Uterus (tissue), 4 donors: ENCODE measurements around the gene CNTFR. TPM values are rescaled to one million over a fixed set of nuclear protein-coding genes. Genes with fewer than 3 reads are reported as not detected.
"Not testable (repeated sequence)": the region's sequence is repeated elsewhere in the genome, so short reads cannot be mapped to it uniquely, and the experiment has no call there.

Source experiments
- DNase-seq, 2 donors: peaks; one replicate each; pipeline ENCODE4 v3.0.0-alpha.2; 2019 to 2020
- H3K27ac ChIP-seq, 2 donors: fragments of 200-600 bp; sonication (generic); 1 replicate in 1 of 2; 2 replicates in 1 of 2; pipeline ENCODE4 v1.5.1; 2016 to 2018
- H3K27me3 ChIP-seq, 2 donors: fragments of 200-600 bp; sonication (generic); one replicate each; pipeline ENCODE4 v1.5.1; 2018 to 2019; ENCODE audit warnings: control low read depth in 1 of 2
- H3K36me3 ChIP-seq, 2 donors: fragments of 200-600 bp; sonication (generic); one replicate each; pipeline ENCODE4 v1.5.1; 2019; ENCODE audit warnings: control low read depth in 1 of 2
- H3K4me1 ChIP-seq, 2 donors: fragments of 200-600 bp; sonication (generic); one replicate each; pipeline ENCODE4 v1.5.1; 2018 to 2019; ENCODE audit warnings: control low read depth in 1 of 2
- H3K4me3 ChIP-seq, 2 donors: fragments of 200-600 bp; sonication (generic); 1 replicate in 1 of 2; 2 replicates in 1 of 2; pipeline ENCODE4 v1.5.1; 2018 to 2019; ENCODE audit warnings: mild to moderate bottlenecking in 1 of 2
- H3K9me3 ChIP-seq, 2 donors: fragments of 200-600 bp; sonication (generic); one replicate each; pipeline ENCODE4 v1.5.1; 2019; ENCODE audit warnings: control low read depth in 1 of 2
- POLR2A ChIP-seq, 2 donors: fragments of 450-650 bp; IDR thresholded peaks; one replicate each; pipeline ENCODE4 v1.6.1; 2016; ENCODE audit warnings: antibody characterized with exemption in 2 of 2, mild to moderate bottlenecking in 1 of 2, moderate library complexity in 1 of 2
- intact Hi-C: fragments of 100-400 bp; cut with DNase I; formaldehyde crosslinking; loops from one replicate; pipeline ENCODE4 v1.15.1; 2023; ENCODE audit warnings: low total_unique reads
- total RNA-seq, 4 donors: library from RNA; depleted of rRNA in 3 of 4; stranded (reverse); fragments of >200 nt in 3 of 4; gene quantifications; one replicate each; pipeline versions ENCODE4 v1.1.0 to v1.2.4, GENCODE V29; 2014 to 2023
- TF ChIP-seq, protein P1 (sequence below), 4 experiments: fragments of 200-600 bp in 2 of 4; fragments of 450-650 bp in 2 of 4; sonication (generic) in 2 of 4; IDR thresholded peaks; one replicate each; pipeline ENCODE4 v1.5.1; 2016 to 2019; ENCODE audit warnings: antibody characterized with exemption in 4 of 4, mild to moderate bottlenecking in 2 of 4, moderate library complexity in 1 of 4
- donor health status: DM: yes; HTN: yes; CAD: no.

Gene CNTFR
- total RNA-seq, 4 donors from 2014 or later, result 0.59 to 14.7 (median 6.6) TPM; not detected in 1

DNA sequence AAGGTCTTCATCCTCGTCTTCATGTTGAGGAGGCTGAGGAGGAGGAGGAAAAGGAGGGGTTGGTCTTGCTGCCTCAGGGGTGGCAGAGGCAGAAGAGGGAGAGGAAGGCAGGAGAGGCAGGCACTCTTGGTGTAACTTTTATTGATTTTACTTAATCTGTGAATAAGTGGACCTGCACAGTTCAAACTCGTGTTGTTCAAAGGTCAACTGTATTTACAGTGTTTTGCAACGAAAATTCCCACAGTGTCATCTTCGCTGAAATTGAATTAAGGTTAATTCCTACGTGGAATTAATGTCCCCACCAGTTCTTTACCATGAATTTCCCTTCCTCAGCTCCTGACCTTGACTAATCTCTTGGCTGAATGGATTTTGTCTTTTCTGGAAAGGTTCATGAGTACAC is 45.5 kb downstream of the CNTFR start:
- TF ChIP-seq, protein P1, sequence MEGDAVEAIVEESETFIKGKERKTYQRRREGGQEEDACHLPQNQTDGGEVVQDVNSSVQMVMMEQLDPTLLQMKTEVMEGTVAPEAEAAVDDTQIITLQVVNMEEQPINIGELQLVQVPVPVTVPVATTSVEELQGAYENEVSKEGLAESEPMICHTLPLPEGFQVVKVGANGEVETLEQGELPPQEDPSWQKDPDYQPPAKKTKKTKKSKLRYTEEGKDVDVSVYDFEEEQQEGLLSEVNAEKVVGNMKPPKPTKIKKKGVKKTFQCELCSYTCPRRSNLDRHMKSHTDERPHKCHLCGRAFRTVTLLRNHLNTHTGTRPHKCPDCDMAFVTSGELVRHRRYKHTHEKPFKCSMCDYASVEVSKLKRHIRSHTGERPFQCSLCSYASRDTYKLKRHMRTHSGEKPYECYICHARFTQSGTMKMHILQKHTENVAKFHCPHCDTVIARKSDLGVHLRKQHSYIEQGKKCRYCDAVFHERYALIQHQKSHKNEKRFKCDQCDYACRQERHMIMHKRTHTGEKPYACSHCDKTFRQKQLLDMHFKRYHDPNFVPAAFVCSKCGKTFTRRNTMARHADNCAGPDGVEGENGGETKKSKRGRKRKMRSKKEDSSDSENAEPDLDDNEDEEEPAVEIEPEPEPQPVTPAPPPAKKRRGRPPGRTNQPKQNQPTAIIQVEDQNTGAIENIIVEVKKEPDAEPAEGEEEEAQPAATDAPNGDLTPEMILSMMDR (IDR thresholded peaks at IDR 0.05), result no peak
- no peak for TF ChIP-seq POLR2A (IDR thresholded peaks at IDR 0.05)
- no peaks in the 10 kb centered on the region for H3K9me3 ChIP-seq
- DNase-seq, result no peak
- no peaks in the 10 kb centered on the region for H3K36me3 ChIP-seq
- no peaks in the 10 kb centered on the region for H3K27me3 ChIP-seq
- H3K4me1 ChIP-seq, result no peaks in the 10 kb centered on the region
- no peak overlapping the region for H3K4me3 ChIP-seq
- no peak overlapping the region for H3K27ac ChIP-seq
- intact Hi-C loops, result no loop called here

DNA sequence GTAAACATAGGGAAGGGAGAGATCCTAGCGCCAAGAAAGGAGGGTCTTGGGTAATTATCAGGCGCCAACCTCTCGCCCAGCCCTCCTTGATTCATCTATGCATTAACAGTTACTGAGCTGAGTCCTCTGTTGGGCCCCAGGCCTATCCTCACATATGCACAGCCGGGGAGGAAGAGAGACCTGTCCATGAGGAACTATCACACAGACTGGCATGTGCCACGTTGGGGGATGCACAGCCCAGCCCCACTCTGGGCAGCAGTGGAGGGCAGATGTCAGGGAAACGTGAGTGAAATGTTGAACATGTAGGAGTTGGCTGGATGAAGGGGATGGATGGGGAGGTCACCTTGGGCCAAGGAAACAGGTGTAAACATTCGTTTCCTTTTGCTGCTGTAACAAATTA is 48.0 kb downstream of the CNTFR start:
- Histone ChIP-seq H3K4me3 (no peak overlapping the region), H3K27ac (no peak overlapping the region), H3K9me3 (no peaks in the 10 kb centered on the region), H3K27me3 (no peaks in the 10 kb centered on the region), H3K36me3 (no peaks in the 10 kb centered on the region), H3K4me1 (no peaks in the 10 kb centered on the region)
- DNase-seq, result no peak
- no peak for TF ChIP-seq POLR2A (IDR thresholded peaks at IDR 0.05)
- TF ChIP-seq, protein P1 (IDR thresholded peaks at IDR 0.05), result no peak
- intact Hi-C loops, result no loop called here

DNA sequence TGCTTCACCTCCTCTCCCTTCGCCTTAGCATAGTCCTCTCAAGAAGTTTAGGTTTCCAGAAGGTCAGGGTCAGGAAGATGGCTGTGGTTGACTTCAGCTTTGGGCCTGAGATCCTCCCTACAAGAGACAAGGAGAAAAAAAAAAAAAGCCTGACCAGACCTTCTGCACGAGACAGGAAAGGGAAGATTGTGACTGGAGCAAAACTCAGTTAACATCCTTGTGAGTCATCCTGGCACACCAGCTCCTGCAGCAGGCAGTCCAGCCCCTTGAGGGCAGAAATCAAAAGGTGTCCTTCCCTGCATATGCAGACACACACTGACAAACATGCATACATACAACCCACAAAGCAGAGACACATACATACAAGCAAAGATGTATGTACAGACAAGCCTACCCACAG is 48.7 kb downstream of the CNTFR start:
- H3K9me3 ChIP-seq, result no peaks in the 10 kb centered on the region
- no peak for DNase-seq
- intact Hi-C loops, result no loop called here
- H3K36me3 ChIP-seq, result no peaks in the 10 kb centered on the region
- TF ChIP-seq POLR2A (IDR thresholded peaks at IDR 0.05), result no peak
- TF ChIP-seq, protein P1 (IDR thresholded peaks at IDR 0.05), result no peak
- no peak overlapping the region for H3K27ac ChIP-seq
- H3K27me3 ChIP-seq, result no peaks in the 10 kb centered on the region
- H3K4me3 ChIP-seq, result no peak overlapping the region
- H3K4me1 ChIP-seq, result no peaks in the 10 kb centered on the region

DNA sequence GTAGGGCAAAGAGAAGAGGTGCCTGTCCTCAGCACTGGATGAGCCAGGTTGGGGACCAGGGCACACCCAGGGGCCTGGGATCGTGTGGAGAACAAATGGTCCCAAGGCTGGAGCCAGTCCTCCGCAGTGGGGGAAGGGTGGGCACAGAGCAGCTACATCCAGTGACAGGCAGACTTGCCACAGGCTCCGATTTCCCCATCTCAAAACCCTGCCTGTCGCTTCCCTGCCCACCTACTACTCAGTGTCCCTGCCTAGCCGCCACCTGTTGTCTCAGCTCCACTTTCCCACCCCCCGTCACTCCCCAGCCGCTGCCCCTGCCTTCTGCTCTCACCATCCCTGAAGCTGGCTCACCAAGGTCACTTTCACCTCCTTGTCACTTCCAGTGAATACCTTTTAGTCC is 52.8 kb downstream of the CNTFR start:
- intact Hi-C loops, result no loop called here
- Histone ChIP-seq H3K9me3 (no peaks in the 10 kb centered on the region), H3K36me3 (no peaks in the 10 kb centered on the region), H3K27me3 (no peaks in the 10 kb centered on the region), H3K4me3 (no peak overlapping the region), H3K4me1 (no peaks in the 10 kb centered on the region), H3K27ac (no peak overlapping the region)
- no peak for TF ChIP-seq POLR2A (IDR thresholded peaks at IDR 0.05)
- TF ChIP-seq, protein P1 (IDR thresholded peaks at IDR 0.05), result no peak
- no peak for DNase-seq

DNA sequence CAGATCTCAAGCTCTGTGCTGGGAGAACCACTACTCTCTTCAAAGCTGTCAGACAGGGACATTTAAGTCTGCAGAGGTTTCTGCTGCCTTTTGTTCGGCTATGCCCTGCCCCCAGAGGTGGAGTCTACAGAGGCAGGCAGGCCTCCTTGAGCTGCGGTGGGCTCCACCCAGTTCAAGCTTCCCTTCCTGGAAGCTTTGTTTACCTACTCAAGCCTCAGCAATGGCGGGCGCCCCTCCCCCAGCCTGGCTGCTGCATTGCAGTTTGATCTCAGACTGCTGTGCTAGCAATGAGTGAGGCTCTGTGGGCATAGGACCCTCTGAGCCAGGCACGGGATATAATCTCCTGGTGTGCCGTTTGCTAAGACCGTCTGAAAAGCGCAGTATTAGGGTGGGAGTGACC is 57.5 kb downstream of the CNTFR start:
- H3K27me3 ChIP-seq, intact Hi-C loops, H3K27ac ChIP-seq, H3K9me3 ChIP-seq, H3K4me1 ChIP-seq, H3K36me3 ChIP-seq, H3K4me3 ChIP-seq, DNase-seq: not testable (repeated sequence)

DNA sequence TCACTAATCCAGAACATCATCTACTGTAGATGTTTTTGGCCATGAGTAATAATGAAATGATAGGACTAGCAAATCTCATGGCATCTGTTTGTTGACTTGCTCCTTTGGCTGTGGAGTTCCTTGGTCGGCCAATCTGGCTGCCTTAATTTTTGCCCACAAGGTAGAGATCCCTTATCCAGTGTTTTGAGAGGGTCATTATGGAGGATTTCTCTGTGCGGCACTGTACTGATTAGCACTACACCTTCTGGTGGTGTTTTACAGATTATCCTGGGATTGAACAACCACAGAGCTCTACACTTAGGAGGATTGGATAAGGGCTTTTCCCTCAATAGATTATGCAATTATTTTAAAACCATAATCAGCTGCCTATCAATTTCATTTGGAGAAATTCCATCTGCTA is 63.5 kb downstream of the CNTFR start:
- H3K27me3 ChIP-seq, result no peaks in the 10 kb centered on the region
- H3K4me1 ChIP-seq, result no peaks in the 10 kb centered on the region
- no peak overlapping the region for H3K4me3 ChIP-seq
- DNase-seq, result no peak
- intact Hi-C loops, result no loop called here
- H3K27ac ChIP-seq, result no peak overlapping the region
- TF ChIP-seq, protein P1 (IDR thresholded peaks at IDR 0.05), result no peak
- TF ChIP-seq POLR2A (IDR thresholded peaks at IDR 0.05), result no peak
- H3K36me3 ChIP-seq, result no peaks in the 10 kb centered on the region
- no peaks in the 10 kb centered on the region for H3K9me3 ChIP-seq
